CMK (cell line): ENCODE data around the gene CD160.
"Not testable (repeated sequence)": the region's sequence is repeated elsewhere in the genome, so short reads cannot be mapped to it uniquely, and the experiment has no call there.

Experiments used
- DNase-seq: peaks from one replicate; pipeline ENCODE4 v3.0.0-alpha.2; 2010; ENCODE audit warnings: low read depth

CD160 gene

GRCh38 chr1:145719230-145720079 is at the start of gene CD160:
Gene CD160, plus strand, starts transcription at chr1:145719499. Its CDS starts 8,829 bp downstream, at chr1:145728328.
- no peak for DNase-seq

GRCh38 chr1:145670995-145671745 is 48.1 kb upstream of the CD160 start:
- DNase-seq = not testable (repeated sequence)

- not testable (repeated sequence) for DNase-seq
These were observed 46.1 kb upstream of the CD160 start for GRCh38 chr1:145673217-145673616.

- not testable (repeated sequence) for DNase-seq
These were observed 34.4 kb upstream of the CD160 start for GRCh38 chr1:145684858-145685257.

GRCh38 chr1:145686078-145686477 is 33.2 kb upstream of the CD160 start:
- not testable (repeated sequence) for DNase-seq

GRCh38 chr1:145688328-145688727 is 31.0 kb upstream of the CD160 start:
- no peak for DNase-seq

GRCh38 chr1:145688924-145689323 is 30.4 kb upstream of the CD160 start:
- no peak for DNase-seq

- DNase-seq = no peak
These were observed 29.4 kb upstream of the CD160 start for GRCh38 chr1:145689922-145690321.

- DNase-seq = no peak
These were observed 28.4 kb upstream of the CD160 start for GRCh38 chr1:145690587-145691558.

GRCh38 chr1:145692785-145693443 is 26.4 kb upstream of the CD160 start:
- DNase-seq = no peak

- DNase-seq = no peak
These were observed 23.3 kb upstream of the CD160 start for GRCh38 chr1:145695821-145696629.

GRCh38 chr1:145696630-145696960 is 22.7 kb upstream of the CD160 start:
- DNase-seq = no peak

GRCh38 chr1:145701306-145701862 is 17.9 kb upstream of the CD160 start:
- no peak for DNase-seq

- DNase-seq = no peak
These were observed 17.2 kb upstream of the CD160 start for GRCh38 chr1:145702052-145702451.

GRCh38 chr1:145702826-145703225 is 16.5 kb upstream of the CD160 start:
- no peak for DNase-seq

- DNase-seq = no peak
These were observed 13.7 kb upstream of the CD160 start for GRCh38 chr1:145705622-145706021.

- no peak for DNase-seq
These were observed 13.1 kb upstream of the CD160 start for GRCh38 chr1:145706086-145706664.

- no peak for DNase-seq
These were observed 12.0 kb upstream of the CD160 start, which contains the start of gene PDZK1 for GRCh38 chr1:145707183-145707867. Gene PDZK1, minus strand, starts transcription at chr1:145707368. Its CDS starts 19,347 bp downstream, at chr1:145688021.

- DNase-seq = no peak
These were observed 11.2 kb upstream of the CD160 start for GRCh38 chr1:145708063-145708462.
